Astrocyte of the spinal cord (primary cell): ENCODE results near the gene ODAD3.

Experiments used
- DNase-seq: peaks from one replicate; pipeline ENCODE4 v3.0.0; 2011; ENCODE audit warnings: low read depth, low spot score
- H3K4me3 ChIP-seq: 2 replicates; pipeline ENCODE4 v1.5.1; 2011; ENCODE audit warnings: low read depth, mild to moderate bottlenecking, low read length, moderate library complexity
- in situ Hi-C: cut with HindIII; loops from 2 replicates; pipeline ENCODE4 v1.10.0; 2017; ENCODE audit warnings: low sequenced_read_pairs
- TF ChIP-seq, protein P1 (sequence below): IDR thresholded peaks from 2 replicates; pipeline ENCODE4 v1.5.1; 2012; ENCODE audit warnings: low read depth, mild to moderate bottlenecking, low read length, inconsistent platforms

ODAD3 gene

DNA sequence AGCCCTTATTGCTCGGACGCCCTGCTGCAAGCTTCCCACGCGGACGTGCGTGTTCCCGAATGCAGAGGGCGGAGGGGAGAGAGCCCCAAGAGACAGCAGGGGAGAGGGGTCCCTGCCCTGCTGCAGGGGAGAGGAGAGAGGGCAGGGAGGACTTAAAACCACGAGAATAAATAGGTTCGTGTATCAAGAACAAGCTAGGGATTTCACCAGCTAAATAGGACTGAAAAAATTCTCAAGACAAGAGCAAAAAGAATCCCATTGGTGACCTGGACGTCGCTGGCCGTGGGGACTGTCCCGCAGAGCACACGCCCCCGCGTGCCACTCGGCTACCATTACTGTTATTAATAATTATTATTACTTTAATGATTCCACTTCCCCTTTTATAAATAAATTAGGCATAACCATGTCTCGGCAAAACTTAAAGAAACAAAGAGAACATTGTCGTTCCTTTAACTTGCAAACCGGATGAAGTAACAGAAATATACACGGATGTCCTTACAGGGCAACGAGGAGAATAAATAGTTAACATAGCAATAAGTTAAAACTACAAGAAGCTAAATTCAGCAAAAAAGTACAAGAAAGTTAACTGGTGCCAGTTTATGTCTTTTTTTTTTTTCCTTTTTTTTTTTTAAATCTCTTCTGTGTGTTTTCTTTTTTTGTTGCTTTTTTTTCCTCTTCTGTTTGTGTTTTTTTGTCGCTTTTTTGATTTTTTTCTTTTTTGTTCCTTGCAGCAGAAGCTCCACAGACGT, 17.1 kb upstream of the ODAD3 start:
- in situ Hi-C loops: no loop called here

DNA sequence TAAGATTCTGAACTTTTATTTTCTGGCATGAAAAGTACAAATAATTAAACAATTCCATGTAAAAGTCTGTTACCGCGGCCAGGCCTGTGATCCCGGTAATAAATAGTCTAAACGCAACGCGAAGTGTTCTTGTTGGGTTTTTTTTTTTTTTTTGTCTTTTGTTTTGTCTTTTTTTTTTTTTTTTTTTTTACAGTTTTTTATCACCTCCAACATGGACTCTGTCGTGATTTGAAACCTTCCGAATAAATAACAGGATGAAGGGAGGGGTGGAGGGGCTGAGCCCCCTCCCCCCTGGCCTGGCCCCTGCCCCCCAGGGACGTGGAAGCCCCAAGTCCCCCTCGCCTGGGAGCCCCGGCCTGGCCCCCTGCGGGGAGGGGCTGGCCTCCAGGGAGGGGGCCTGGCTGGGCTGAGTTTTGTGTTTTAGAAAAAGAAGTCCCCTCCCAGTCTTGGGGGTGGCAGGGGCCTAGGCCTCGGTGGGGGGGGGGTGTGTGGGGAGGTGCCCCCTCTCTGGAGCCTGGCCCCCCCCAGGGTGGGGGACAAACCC, 16.5 kb upstream of the ODAD3 start:
- in situ Hi-C loops: no loop called here
- H3K4me3 ChIP-seq: no peak overlapping the region
- TF ChIP-seq, protein P1, sequence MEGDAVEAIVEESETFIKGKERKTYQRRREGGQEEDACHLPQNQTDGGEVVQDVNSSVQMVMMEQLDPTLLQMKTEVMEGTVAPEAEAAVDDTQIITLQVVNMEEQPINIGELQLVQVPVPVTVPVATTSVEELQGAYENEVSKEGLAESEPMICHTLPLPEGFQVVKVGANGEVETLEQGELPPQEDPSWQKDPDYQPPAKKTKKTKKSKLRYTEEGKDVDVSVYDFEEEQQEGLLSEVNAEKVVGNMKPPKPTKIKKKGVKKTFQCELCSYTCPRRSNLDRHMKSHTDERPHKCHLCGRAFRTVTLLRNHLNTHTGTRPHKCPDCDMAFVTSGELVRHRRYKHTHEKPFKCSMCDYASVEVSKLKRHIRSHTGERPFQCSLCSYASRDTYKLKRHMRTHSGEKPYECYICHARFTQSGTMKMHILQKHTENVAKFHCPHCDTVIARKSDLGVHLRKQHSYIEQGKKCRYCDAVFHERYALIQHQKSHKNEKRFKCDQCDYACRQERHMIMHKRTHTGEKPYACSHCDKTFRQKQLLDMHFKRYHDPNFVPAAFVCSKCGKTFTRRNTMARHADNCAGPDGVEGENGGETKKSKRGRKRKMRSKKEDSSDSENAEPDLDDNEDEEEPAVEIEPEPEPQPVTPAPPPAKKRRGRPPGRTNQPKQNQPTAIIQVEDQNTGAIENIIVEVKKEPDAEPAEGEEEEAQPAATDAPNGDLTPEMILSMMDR: no peak
- DNase-seq: no peak

More for the DNA sequence above, 17.1 kb upstream of the ODAD3 start:
- DNase-seq: no peak
- H3K4me3 ChIP-seq: no peak overlapping the region
- TF ChIP-seq, protein P1: no peak

DNA sequence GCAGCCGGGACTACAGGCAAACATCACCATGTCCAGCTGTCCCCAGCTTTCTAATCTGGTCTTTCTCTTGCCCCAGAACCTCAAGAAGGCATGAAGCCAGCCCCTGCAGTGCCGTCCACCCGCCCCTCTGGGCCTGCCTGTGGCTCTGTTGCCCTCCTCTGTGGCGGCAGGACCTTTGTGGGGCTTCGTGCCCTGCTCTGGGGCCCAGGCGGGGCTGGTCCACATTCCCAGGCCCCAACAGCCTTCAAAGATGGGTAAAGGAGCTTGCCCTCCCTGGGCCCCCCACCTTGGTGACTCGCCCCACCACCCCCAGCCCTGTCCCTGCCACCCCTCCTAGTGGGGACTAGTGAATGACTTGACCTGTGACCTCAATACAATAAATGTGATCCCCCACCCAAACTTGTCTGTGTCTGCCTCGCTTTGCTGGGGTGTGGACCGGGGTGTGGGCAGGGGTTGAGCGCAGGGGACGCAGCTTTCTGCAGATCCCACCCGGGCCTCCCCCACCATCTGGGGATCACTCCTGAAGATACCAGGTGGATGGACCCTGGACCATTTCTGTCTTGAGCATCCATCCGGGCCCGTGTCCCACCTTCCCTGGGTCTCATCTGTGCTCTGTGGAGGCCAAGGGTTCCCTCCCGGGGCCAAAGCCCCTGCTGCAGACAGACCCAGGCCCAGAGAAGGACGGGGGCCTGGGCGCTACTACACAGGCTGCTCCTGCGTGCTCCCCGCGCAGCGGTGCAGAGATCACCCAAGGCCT, 15.8 kb upstream of the ODAD3 start:
- in situ Hi-C loops: no loop called here
- DNase-seq: no peak
- no peak overlapping the region for H3K4me3 ChIP-seq
- TF ChIP-seq, protein P1: no peak

DNA sequence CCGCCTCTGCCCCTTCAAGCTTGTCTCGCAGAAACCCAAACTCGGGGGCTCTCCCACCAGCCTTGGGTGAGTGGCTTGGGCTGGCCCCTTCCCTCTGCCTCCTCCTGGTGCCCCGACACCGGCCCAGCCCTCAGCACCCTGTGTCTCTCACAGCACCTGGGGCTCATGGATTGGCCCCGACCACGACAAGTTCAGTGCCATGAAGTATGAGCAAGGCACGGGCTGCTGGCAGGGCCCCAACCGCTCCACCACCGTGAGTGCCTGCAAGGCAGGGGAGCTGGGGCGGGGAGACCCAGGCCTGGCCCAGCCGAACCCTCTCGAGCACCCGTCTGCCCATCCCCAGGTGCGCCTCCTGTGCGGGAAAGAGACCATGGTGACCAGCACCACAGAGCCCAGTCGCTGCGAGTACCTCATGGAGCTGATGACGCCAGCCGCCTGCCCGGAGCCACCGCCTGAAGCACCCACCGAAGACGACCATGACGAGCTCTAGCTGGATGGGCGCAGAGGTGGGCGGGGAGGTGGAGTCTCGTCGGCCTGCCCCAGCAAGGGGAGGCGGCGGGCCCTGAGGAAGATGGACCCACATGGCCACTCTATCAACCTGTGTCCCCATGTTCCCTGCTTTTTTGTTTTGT, 14.1 kb upstream of the ODAD3 start:
- in situ Hi-C loops: no loop called here
- DNase-seq: no peak
- TF ChIP-seq, protein P1: no peak
- H3K4me3 ChIP-seq: no peak overlapping the region

DNA sequence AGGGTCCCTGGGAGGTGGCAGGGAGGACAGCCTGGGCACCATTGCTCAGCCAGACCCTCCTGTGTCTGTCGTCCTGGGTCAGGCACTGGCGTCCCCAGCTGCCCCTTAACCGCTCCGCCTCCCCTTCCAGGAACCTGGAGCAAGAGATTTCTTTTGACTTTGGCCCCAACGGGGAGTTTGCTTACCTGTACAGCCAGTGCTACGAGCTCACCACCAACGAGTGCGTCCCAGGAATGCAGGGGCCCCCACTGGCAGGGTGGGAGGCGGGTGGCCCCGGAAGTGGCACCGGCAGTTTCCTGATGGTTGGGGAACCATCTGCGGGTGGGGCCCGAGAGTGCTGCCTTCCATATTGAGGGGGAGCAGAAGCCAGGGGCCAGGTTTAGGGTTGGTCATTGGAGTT, 13.5 kb upstream of the ODAD3 start:
- DNase-seq: no peak
- in situ Hi-C loops: no loop called here
- no peak overlapping the region for H3K4me3 ChIP-seq
- TF ChIP-seq, protein P1: no peak
